HG03432 (cell line): ENCODE data around the gene KCNJ11.

Source experiments
- ATAC-seq: cut with Tn5 transposase; IDR thresholded peaks from one replicate; pipeline ENCODE4 v1.9.1; 2021; ENCODE audit warnings: mild to moderate bottlenecking, moderate library complexity; ENCODE audit not compliant: unreplicated experiment

The KCNJ11 gene

DNA sequence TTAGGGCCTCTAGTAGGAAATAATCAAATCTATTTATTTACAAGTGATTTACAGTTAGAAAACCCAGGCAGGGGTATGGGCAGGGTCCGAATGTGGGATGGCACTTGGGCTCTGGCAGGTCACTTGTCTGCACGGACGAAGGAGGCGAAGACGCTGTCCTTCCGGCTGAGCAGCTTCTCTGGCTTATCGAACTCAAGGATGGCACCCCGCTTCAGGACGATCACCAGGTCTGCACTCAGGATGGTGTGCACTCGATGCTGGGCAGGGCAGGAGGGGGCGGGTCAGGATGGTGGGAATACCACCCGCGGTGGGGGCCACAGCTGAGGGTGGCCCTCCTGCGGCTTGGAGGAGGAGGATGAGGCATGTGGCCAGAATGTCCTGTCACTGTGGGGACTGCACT is 4.4 kb upstream of the KCNJ11 start:
- ATAC-seq: no peak

DNA sequence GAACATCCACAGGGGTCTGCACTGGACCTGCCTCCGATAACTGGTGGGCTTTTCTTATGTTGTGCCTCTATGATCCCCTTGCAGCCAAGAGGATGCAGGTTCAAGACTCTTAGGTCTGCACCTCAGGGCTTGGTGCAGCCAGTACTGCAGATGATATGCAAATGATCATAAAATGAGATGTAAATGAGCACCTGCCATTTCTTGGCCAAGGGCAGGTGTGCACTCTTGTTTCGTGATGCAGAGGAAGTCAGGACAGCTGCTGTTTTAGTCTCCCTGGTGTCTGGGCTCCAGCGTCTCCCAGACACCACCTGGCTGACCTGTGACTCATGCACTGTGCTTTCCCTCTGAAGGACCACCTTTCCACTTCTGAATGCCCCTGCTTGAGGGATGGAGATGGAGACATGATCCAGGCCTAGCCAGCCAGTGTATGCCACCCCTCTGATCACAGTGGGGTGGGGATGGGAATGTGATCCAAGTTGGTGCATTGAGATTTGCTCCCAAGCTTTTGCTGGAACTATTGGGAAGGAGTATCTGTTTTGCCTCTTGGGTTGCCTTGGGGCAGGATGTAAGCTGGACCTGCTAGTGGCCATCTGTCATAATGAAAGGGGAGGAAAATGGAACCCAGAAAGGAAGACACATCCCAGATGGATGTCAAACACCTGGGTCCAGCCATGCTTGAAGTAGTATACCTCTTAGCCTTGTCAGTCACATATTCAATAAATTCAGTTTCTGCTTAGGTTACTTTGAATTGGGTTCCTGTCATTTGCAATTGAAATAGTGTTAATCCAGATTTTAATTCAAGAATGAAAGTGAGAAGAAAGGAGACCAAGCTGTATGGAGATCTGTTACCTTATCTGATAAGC is 3.3 kb upstream of the KCNJ11 start:
- ATAC-seq: no peak

DNA sequence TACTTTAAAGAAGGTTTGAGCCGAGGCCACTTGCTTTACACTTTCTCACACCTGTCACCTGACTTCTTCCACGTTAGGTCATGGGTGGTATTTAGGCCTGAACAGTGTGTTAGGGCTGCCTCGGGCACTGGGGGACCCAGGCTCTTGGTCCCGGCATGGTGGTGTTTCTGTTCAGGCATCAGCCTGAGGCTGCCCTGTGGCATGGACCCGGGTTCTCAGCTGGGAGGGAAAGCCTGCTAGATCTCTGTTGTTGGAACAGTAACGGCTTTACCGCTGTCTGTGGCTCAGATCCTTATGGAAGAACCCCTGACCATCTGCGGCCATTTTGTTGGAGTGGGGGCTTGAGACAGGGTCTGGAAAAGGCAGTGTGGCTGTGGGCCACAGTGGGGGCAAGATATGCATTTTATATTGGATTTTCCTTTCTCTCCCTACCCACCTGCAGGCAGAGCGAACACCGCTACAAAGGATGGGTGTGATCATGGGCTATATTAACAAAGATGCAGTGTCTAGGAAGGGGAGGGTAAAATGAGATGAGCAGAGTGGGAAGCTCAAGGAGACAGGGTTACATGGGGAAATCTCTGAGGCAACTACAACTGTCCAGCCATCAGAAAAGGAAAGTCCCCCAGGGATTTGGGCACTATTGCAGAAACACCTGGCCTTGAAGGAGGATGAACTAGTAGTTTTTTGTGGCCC is 1.6 kb upstream of the KCNJ11 start:
- ATAC-seq: no peak

- ATAC-seq: peak; percentile 73
These were observed 925 bp upstream of the KCNJ11 start for GRCh38 chr11:17389211-17389956.

- ATAC-seq: no peak
These were observed 648 bp downstream of the KCNJ11 start for GRCh38 chr11:17387811-17388210.

DNA sequence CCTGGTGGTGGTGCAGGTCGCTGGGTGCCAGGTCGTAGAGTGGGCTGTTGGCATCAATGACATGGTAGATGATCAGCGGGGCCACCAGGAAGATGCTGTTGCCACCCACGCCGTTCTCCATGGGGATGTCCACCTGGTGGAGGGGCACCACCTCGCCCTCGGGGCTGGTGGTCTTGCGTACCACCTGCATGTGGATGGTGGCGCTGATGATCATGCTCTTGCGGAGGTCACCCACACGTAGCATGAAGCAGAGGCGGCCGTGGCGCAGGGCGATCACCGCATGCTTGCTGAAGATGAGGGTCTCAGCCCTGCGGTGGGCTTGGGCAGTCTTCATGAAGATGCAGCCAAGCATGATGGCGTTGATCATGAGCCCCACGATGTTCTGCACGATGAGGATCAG is 1.2 kb downstream of the KCNJ11 start:
- ATAC-seq: no peak

GRCh38 chr11:17386331-17387084 is 2.0 kb downstream of the KCNJ11 start:
- peak; percentile 55 for ATAC-seq

DNA sequence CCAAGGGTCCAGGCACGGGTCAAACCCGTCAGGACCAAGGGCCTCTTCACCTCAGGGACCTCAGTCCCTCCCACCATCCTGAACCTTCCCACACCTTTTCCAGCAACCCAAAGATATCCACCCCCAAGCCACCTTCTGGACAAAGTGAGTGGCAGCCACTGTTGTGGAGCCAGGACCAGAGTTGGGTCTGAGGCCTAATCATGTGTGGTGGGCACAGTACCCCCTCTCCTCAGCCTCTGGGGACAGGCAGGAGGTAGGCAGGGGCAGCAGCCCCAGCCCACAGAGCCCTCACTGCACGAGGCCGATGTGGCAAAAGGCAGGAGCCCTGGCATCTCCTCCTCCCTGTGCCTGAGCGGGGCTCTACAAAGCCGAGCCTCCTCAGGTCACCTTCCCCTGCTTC is 2.5 kb downstream of the KCNJ11 start:
- no peak for ATAC-seq

- ATAC-seq: no peak
These were observed 3.0 kb downstream of the KCNJ11 start for GRCh38 chr11:17385492-17385891.

- ATAC-seq: peak; percentile 57
These were observed 4.4 kb downstream of the KCNJ11 start for GRCh38 chr11:17384002-17384511.

DNA sequence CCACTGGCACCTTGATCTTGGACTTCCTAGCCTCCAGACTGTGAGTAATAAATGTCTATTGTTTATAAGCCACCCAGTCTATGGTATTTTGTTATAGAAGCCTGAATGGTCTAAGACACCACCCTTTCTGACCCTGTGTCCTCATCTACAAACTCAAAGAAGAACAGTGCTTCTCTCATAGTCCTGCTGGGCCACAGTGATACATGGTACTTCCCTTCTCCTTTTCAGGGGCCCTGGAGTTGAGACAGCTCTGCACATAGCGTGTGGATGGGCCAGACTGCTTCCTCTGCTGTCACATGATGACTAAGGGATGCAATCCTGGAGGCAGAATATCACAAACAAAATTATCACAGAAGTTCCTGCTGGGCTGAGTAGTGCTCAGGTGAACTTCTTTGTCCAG is 5.0 kb downstream of the KCNJ11 start:
- no peak for ATAC-seq

DNA sequence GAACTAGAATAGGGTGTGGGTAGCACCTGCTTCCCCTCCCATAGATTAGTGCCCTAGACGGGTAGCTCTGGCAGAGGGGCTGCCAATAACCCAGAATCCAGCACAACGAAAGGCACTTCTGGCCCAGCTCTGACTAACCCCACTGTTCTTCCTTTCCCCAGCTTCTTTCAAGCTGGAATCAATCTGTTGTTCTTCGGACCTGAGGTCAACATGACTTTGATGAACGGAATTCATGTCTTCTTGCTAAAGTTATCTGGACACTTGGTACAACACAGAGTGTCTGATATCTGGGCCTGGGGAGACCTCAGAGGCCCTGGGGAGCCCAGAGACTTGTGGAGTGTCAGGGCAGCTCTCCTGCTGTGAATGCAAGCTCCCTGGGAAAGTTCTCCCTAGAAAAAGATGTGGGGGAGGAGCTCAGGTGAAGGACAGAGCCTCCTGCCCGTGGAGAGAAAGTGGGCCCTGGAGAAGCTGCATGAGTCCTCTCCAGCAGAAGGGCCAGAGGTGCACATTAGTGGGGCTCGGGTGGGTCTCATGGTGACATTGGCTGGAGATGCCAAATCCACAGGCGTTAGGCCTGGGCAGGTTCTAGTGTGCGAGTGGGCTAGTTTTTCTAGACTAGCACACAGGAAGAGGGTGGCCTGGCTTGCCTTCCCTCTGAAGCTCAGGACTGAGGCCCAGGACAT is 6.3 kb downstream of the KCNJ11 start:
- ATAC-seq: no peak

DNA sequence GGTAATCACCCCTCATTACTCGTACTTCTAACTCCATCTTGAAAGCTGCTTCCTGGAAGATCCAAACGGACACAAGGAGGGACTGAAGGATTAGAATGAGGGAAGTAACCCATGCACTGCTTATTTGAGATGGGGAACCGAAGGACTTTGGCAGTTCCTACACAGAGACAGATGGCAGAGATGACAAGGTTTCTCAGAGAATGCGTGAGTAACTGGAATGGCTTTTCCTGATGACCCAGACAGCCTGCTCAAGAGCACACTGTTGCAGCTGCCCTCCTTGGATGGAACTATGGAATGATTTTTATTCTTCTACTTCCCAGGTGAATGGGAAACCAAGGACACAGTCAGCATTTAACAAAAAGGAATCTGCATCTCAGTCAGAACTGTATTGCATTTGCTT is 7.3 kb downstream of the KCNJ11 start:
- no peak for ATAC-seq

DNA sequence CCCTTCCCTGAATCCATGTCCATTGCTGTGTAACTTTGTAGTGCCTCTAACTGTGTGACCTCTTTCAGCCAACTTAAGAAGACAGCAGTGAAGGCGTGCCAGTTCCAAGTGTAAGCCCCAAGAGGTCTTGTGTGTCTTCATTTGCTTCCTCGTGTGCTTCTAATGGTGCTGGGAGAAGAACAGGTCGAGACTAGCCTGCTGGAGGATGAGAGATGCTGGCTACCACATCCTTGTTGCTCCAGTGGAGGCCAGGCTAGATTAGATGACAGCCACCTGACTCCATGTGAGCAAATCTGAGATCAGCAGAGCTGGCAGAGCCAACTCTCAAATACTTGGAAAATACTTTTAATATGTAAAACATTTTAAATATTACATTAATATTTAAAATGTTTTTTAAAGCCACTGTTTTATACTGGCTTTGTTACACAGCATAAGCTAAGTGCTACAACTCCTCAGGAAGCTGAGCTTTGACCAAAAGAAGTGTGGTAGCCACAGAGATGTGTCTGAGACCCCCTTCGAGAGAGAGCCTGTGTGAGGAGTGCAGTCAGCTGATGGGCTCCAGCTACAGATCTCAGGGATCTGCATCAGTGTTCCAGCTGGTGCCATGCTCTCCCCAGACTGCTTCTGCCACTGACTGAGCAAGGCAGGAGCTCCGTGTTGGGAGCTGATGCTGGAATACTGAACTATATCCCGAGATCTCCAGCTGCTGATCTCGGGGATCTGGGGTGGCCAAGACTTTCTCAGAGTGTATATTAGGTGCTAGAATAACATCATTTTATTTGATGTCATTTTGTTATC is 8.9 kb downstream of the KCNJ11 start:
- no peak for ATAC-seq

DNA sequence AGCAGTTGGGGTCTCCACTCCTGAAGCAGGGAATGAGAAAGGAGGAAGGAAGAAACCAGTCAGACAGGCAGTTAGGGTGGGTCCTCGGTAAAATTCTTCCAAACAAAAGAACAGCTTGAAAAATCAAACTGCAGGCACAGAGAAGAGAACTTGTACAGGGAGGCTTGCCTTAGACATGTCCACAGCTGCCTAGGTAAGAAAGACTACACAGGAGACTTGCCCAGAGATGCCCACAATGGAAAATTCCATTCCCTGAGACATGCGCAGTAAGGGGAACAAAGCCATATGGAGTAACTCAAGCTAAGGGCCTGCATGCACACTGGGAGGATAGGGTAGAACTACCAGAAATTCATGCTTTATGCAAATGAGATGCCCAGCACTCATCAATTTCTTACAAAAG is 9.8 kb downstream of the KCNJ11 start:
- no peak for ATAC-seq

DNA sequence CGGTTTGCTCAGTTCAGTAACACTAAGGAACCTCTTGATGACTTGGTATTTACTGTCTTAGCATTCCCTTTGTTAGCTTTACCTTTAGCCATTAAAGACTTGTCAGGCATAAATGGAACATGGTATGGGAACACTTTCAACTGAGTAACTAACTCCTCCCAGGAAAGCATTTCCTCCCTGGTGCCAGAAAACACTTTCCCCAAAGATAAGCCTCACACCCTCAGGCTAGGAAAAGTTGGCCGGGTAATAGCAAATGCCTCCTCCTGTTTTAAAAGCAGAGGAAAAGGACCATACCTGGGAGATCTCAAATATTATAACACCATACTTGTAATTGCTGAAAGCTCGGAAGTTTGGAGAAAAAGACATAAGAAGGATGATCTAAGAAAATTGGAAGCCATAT is 12.0 kb downstream of the KCNJ11 start:
- ATAC-seq: no peak

DNA sequence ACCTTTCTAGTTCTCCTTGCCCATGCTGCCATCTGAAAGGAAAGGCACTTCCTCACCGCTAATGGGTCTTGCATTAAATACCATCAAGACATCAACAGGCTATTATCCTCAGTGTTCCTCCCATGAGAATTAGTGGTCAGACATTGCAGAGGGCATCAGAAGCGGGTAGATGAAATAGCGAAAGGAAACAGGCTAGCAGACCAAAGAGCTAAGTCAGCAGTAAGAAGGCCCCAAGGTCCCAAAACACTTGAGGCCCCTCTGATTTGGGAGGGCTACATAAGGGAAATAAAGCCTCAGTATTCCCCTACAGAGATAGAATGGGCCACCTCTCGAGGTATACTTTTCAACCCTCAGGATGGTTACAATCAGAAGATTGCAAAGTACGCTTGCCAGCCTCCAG is 12.9 kb downstream of the KCNJ11 start:
- no peak for ATAC-seq

- no peak for ATAC-seq
These were observed 16.8 kb downstream of the KCNJ11 start for GRCh38 chr11:17371614-17372013.

GRCh38 chr11:17369684-17370243 is 18.7 kb downstream of the KCNJ11 start:
- ATAC-seq: no peak
